ENCODE results near the gene TRPM3. TPM values are rescaled to one million over a fixed set of nuclear protein-coding genes. Genes with fewer than 3 reads are reported as not detected.

TRPM3 gene
- polyA plus RNA-seq, 3 donors: not detected

GRCh38 chr9:70921136-70921535 lies 200.3 kb downstream of the TRPM3 start:
- peaks cover 0 to 1% (median 0%) of the 10 kb centered on the region in 3 donors for H3K27me3 Mint-ChIP-seq (ENCODE audit: low read depth in 3 of 3)
- no peak for TF ChIP-seq CTCF (IDR thresholded peaks at IDR 0.05)
- no peak overlapping the region for H3K9ac ChIP-seq (ENCODE audit: insufficient read depth, low read length, poor library complexity, severe bottlenecking)
- peaks cover 0 to 1% (median 0%) of the 10 kb centered on the region in 7 donors for H3K9me3 Mint-ChIP-seq
- H3K4me3 ChIP-seq (replicated peaks in 1 of 3; ENCODE audit: low read depth in 2 of 3, low read length in 3 of 3): no peak overlapping the region
- H3K79me2 ChIP-seq (ENCODE audit: insufficient read depth, low read length): no peaks in the 10 kb centered on the region
- no peak overlapping the region for H3K27ac Mint-ChIP-seq
- no CpG with 5 or more reads among the region's 1 CpG for WGBS (ENCODE audit: insufficient coverage)
- H3K27ac ChIP-seq (ENCODE audit: low read depth in 1 of 2, low read length in 2 of 2): no peak overlapping the region
- H3K4me2 ChIP-seq (replicated peaks; ENCODE audit: extremely low read depth, low read length, poor library complexity, severe bottlenecking): no peak overlapping the region
- H3K9me3 ChIP-seq (replicated peaks in 1 of 2; ENCODE audit: control insufficient read depth in 1 of 2, insufficient read depth in 1 of 2, low read length in 2 of 2): no peaks in the 10 kb centered on the region
- no peaks in the 10 kb centered on the region for H3K36me3 Mint-ChIP-seq
- no peaks in the 10 kb centered on the region for H3K27me3 ChIP-seq (ENCODE audit: control insufficient read depth in 2 of 2, insufficient read depth in 2 of 2, low read length in 2 of 2)
- DNase-seq: no peak
- intact Hi-C loops (cut with micrococcal nuclease): no loop called here
- no peaks in the 10 kb centered on the region for H3K4me1 Mint-ChIP-seq
- H4K20me1 ChIP-seq (ENCODE audit: insufficient read depth, low read length): no peaks in the 10 kb centered on the region
- H3K4me1 ChIP-seq (ENCODE audit: control insufficient read depth in 1 of 2, insufficient read depth in 2 of 2, low read length in 2 of 2): no peaks in the 10 kb centered on the region
- no peak overlapping the region for H2AFZ ChIP-seq (ENCODE audit: insufficient read depth, low read depth, low read length, poor library complexity, severe bottlenecking)
- H3K36me3 ChIP-seq (replicated peaks in 1 of 2; ENCODE audit: control insufficient read depth in 1 of 2, insufficient read depth in 2 of 2, low read length in 2 of 2): no peaks in the 10 kb centered on the region
- no peak overlapping the region for H3K4me3 Mint-ChIP-seq

- no peaks in the 10 kb centered on the region for H3K79me2 ChIP-seq (ENCODE audit: insufficient read depth, low read length)
- Mint-ChIP-seq H3K4me1 (no peaks in the 10 kb centered on the region), H3K9me3 (peaks cover 0 to 2% (median 0%) of the 10 kb centered on the region in 7 donors), H3K27me3 (ENCODE audit: low read depth in 3 of 3) (peaks cover 0 to 2% (median 1%) of the 10 kb centered on the region in 3 donors), H3K36me3 (no peaks in the 10 kb centered on the region), H3K4me3 (no peak overlapping the region), H3K27ac (no peak overlapping the region)
- H3K27me3 ChIP-seq (ENCODE audit: control insufficient read depth in 2 of 2, insufficient read depth in 2 of 2, low read length in 2 of 2): no peaks in the 10 kb centered on the region
- H3K27ac ChIP-seq (ENCODE audit: low read depth in 1 of 2, low read length in 2 of 2): no peak overlapping the region
- WGBS (ENCODE audit: insufficient coverage): 100% methylated on average over 1 of the region's 7 CpGs
- TF ChIP-seq CTCF (IDR thresholded peaks at IDR 0.05): no peak
- H3K4me1 ChIP-seq (ENCODE audit: control insufficient read depth in 1 of 2, insufficient read depth in 2 of 2, low read length in 2 of 2): no peaks in the 10 kb centered on the region
- no peak overlapping the region for H2AFZ ChIP-seq (ENCODE audit: insufficient read depth, low read depth, low read length, poor library complexity, severe bottlenecking)
- no peak overlapping the region for H3K4me2 ChIP-seq (replicated peaks; ENCODE audit: extremely low read depth, low read length, poor library complexity, severe bottlenecking)
- H4K20me1 ChIP-seq (ENCODE audit: insufficient read depth, low read length): no peaks in the 10 kb centered on the region
- H3K9me3 ChIP-seq (replicated peaks in 1 of 2; ENCODE audit: control insufficient read depth in 1 of 2, insufficient read depth in 1 of 2, low read length in 2 of 2): no peaks in the 10 kb centered on the region
- H3K9ac ChIP-seq (ENCODE audit: insufficient read depth, low read length, poor library complexity, severe bottlenecking): no peak overlapping the region
- no peak overlapping the region for H3K4me3 ChIP-seq (replicated peaks in 1 of 3; ENCODE audit: low read depth in 2 of 3, low read length in 3 of 3)
- intact Hi-C loops (cut with micrococcal nuclease): no loop called here
- H3K36me3 ChIP-seq (replicated peaks in 1 of 2; ENCODE audit: control insufficient read depth in 1 of 2, insufficient read depth in 2 of 2, low read length in 2 of 2): no peaks in the 10 kb centered on the region
- no peak for DNase-seq
Observed at GRCh38 chr9:70917277-70917676, 204.1 kb downstream of the TRPM3 start.

Measured in CD14-positive monocyte (primary cell).